Stimulated activated memory B cell treated with anti-CD40 and anti-IgM and Interleukin-4, amounts not matched to agents 10 μg/mL and 1 μg/mL and 100 μg/mL, for 72 hours (primary cell): ENCODE data around the gene SDF4.

ENCODE experiments used
- ATAC-seq: fragments of 150-1000 bp; cut with Tn5 transposase; 2 replicates; pipeline ENCODE4 v1.10.0; 2021
- H3K27ac Mint-ChIP-seq: one replicate; pipeline ENCODE4 v1.8.0; 2022; ENCODE audit warnings: mild to moderate bottlenecking, mixed read lengths
- H3K27me3 Mint-ChIP-seq: one replicate; pipeline ENCODE4 v1.8.0; 2022; ENCODE audit warnings: mixed read lengths
- H3K36me3 Mint-ChIP-seq: one replicate; pipeline ENCODE4 v1.8.0; 2022; ENCODE audit warnings: mixed read lengths
- H3K4me1 Mint-ChIP-seq: one replicate; pipeline ENCODE4 v1.8.0; 2022; ENCODE audit warnings: mixed read lengths
- H3K4me3 Mint-ChIP-seq: one replicate; pipeline ENCODE4 v1.8.0; 2022; ENCODE audit warnings: mild to moderate bottlenecking, moderate library complexity, mixed read lengths
- H3K9me3 Mint-ChIP-seq: one replicate; pipeline ENCODE4 v1.8.0; 2022; ENCODE audit warnings: mixed read lengths

The SDF4 gene

GRCh38 chr1:1239614-1240347, 8.0 kb upstream of the SDF4 start:
- Mint-ChIP-seq H3K4me1 (peaks cover 31% of the 10 kb centered on the region), H3K4me3 (no peak overlapping the region), H3K36me3 (peaks cover 2% of the 10 kb centered on the region), H3K9me3 (no peaks in the 10 kb centered on the region), H3K27ac (no peak overlapping the region), H3K27me3 (peaks cover 46% of the 10 kb centered on the region)
- ATAC-seq: no peak

DNA sequence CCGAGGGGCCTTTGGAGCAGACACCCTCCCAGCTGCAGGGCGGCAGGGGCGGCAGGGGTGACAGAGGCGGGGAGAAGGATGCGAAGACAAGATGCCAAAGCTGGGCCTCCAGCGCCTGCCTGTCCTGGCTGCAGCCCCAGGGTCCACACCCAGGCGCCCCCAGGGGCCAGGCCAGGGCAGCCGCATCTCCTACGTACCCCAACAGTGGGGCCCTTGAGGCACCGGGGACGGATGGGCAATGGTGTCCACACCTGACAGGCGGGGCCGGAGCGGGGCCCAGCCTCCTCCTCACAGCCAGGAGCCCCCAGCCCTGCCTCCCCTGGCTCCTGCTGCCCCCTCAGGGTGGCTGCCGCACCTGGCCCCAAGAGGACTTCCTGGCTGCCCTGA, 7.4 kb upstream of the SDF4 start:
- no peak for ATAC-seq
- H3K4me1 Mint-ChIP-seq: peaks cover 37% of the 10 kb centered on the region
- H3K27me3 Mint-ChIP-seq: peaks cover 46% of the 10 kb centered on the region
- H3K9me3 Mint-ChIP-seq: no peaks in the 10 kb centered on the region
- no peak overlapping the region for H3K27ac Mint-ChIP-seq
- H3K36me3 Mint-ChIP-seq: peaks cover 7% of the 10 kb centered on the region
- H3K4me3 Mint-ChIP-seq: no peak overlapping the region

- peaks cover 42% of the 10 kb centered on the region for H3K4me1 Mint-ChIP-seq
- ATAC-seq: no peak
Observed at GRCh38 chr1:1238702-1239178, 6.9 kb upstream of the SDF4 start.

GRCh38 chr1:1237874-1238701, 6.3 kb upstream of the SDF4 start:
- Mint-ChIP-seq H3K36me3 (peaks cover 16% of the 10 kb centered on the region), H3K4me1 (peaks cover 46% of the 10 kb centered on the region), H3K4me3 (peak overlapping the region; percentile 48), H3K27ac (no peak overlapping the region), H3K9me3 (no peaks in the 10 kb centered on the region), H3K27me3 (peaks cover 44% of the 10 kb centered on the region)
- peak; percentile 39 for ATAC-seq

More at GRCh38 chr1:1238702-1239178, 6.9 kb upstream of the SDF4 start:
- H3K27me3 Mint-ChIP-seq: peaks cover 46% of the 10 kb centered on the region
- H3K9me3 Mint-ChIP-seq: no peaks in the 10 kb centered on the region
- no peak overlapping the region for H3K27ac Mint-ChIP-seq
- peaks cover 12% of the 10 kb centered on the region for H3K36me3 Mint-ChIP-seq
- H3K4me3 Mint-ChIP-seq: no peak overlapping the region

- Mint-ChIP-seq H3K4me3 (peak overlapping the region; percentile 48), H3K27me3 (peaks cover 36% of the 10 kb centered on the region), H3K27ac (no peak overlapping the region), H3K36me3 (peaks cover 16% of the 10 kb centered on the region), H3K4me1 (peaks cover 50% of the 10 kb centered on the region), H3K9me3 (no peaks in the 10 kb centered on the region)
- ATAC-seq: no peak
Observed at GRCh38 chr1:1236945-1237873, 5.4 kb upstream of the SDF4 start.

DNA sequence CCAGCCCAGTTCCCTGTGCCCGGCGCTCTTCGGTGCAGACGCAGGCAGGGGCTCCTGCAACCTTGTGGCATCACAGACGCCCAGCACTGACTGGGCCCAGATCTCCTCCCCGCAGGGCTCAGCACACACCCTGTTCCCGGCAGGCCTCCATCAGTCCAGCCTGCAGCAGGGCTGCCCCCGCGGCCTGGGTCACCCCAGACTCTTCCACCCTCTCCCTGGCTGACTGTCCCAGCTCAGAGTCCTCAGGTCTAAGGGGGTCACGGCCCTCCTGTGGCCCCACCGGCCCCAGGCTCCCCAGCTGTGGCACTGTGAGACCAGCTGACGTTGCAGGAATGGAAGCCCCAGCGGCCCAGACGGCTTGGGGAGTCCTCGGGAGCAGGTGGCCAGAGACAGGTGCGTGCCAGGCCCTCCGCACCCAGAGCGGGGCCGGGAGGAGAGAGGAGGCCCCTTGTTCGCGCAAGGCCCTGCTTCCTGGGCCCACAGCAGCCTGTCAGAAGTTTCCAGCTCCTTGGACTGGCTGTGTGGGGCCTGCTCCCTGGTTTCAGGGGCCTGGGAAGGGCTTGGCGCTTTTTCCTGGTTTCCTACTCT, 4.5 kb upstream of the SDF4 start:
- no peak for ATAC-seq
- H3K27ac Mint-ChIP-seq: no peak overlapping the region

DNA sequence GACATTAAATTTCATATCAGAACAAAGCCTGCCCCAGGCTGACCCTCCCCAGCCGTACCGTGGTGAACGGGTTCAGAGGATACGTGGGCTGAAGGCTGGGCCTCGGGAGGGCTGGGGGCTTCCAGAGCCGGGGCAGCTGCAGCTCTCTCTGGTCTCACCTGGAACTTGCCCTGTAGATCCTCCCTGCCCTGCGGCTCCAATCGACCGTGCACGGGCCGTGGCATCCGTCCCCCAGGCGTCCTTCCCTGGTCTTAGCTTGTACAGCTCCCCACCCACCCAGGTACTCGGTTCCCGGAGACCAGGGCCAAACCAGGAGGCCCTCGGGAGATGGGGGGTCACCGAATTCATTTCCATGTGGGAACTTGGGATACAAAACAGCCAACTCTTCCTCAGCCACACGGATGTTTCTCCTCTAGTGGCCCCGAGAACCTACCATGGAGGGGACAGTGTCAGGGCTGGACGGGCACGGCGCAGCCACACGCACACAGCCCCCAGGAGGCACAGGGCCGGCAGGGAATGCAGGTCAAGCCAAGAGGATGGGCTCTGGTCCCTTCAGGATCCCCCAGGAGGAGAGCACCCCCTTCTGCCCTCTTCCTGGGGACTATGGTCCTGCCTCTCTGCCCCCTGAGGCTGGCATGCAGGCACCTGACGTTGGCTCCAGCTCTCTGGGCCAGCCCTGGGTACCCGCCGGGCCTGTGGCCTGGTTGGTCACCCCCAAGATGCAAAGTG, 3.4 kb upstream of the SDF4 start:
- peaks cover 16% of the 10 kb centered on the region for H3K36me3 Mint-ChIP-seq
- H3K27me3 Mint-ChIP-seq: peaks cover 15% of the 10 kb centered on the region
- no peak overlapping the region for H3K27ac Mint-ChIP-seq
- no peak for ATAC-seq
- H3K9me3 Mint-ChIP-seq: no peaks in the 10 kb centered on the region
- H3K4me3 Mint-ChIP-seq: no peak overlapping the region
- H3K4me1 Mint-ChIP-seq: peaks cover 55% of the 10 kb centered on the region

More for the DNA sequence above, 4.5 kb upstream of the SDF4 start:
- Mint-ChIP-seq H3K27me3 (peaks cover 26% of the 10 kb centered on the region), H3K4me3 (no peak overlapping the region), H3K4me1 (peaks cover 50% of the 10 kb centered on the region), H3K36me3 (peaks cover 16% of the 10 kb centered on the region), H3K9me3 (no peaks in the 10 kb centered on the region)

GRCh38 chr1:1234180-1234808, 2.5 kb upstream of the SDF4 start:
- H3K27ac Mint-ChIP-seq: no peak overlapping the region
- peaks cover 10% of the 10 kb centered on the region for H3K27me3 Mint-ChIP-seq
- H3K36me3 Mint-ChIP-seq: peaks cover 23% of the 10 kb centered on the region
- no peak for ATAC-seq
- no peaks in the 10 kb centered on the region for H3K9me3 Mint-ChIP-seq
- peak overlapping the region; percentile 71 for H3K4me3 Mint-ChIP-seq
- H3K4me1 Mint-ChIP-seq: peaks cover 64% of the 10 kb centered on the region

GRCh38 chr1:1233567-1233892, 1.7 kb upstream of the SDF4 start:
- peaks cover 61% of the 10 kb centered on the region for H3K4me1 Mint-ChIP-seq
- H3K27me3 Mint-ChIP-seq: peaks cover 6% of the 10 kb centered on the region
- H3K36me3 Mint-ChIP-seq: peaks cover 25% of the 10 kb centered on the region
- no peak for ATAC-seq
- peak overlapping the region; percentile 71 for H3K4me3 Mint-ChIP-seq
- H3K27ac Mint-ChIP-seq: peak overlapping the region; percentile 63
- H3K9me3 Mint-ChIP-seq: no peaks in the 10 kb centered on the region

DNA sequence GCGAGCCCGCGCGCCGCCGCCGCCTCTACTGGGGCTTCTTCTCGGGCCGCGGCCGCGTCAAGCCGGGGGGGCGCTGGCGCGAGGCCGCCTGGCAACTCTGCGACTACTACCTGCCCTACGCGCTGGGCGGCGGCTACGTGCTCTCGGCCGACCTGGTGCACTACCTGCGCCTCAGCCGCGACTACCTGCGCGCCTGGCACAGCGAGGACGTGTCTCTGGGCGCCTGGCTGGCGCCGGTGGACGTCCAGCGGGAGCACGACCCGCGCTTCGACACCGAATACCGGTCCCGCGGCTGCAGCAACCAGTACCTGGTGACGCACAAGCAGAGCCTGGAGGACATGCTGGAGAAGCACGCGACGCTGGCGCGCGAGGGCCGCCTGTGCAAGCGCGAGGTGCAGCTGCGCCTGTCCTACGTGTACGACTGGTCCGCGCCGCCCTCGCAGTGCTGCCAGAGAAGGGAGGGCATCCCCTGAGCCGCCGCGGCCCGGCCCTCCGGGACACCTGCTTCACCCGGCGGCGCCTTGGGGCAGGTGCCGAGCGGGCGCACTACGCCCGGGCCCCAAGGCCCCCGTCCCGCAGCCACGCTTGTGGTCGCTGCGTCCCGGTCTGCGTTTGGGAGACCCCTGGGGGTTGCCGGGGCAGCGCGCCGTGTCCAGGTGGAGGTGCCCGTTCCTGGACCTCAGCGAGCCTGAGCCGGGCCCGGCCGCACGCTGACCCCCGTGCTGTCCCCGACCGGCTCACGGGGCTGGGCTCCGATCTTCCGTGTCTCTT, 1.2 kb upstream of the SDF4 start:
- Mint-ChIP-seq H3K27me3 (peaks cover under 1% of the 10 kb centered on the region), H3K36me3 (peaks cover 25% of the 10 kb centered on the region), H3K4me3 (peak overlapping the region; percentile 71), H3K4me1 (peaks cover 55% of the 10 kb centered on the region), H3K9me3 (no peaks in the 10 kb centered on the region), H3K27ac (peak overlapping the region; percentile 63)
- peak; percentile 0 for ATAC-seq

DNA sequence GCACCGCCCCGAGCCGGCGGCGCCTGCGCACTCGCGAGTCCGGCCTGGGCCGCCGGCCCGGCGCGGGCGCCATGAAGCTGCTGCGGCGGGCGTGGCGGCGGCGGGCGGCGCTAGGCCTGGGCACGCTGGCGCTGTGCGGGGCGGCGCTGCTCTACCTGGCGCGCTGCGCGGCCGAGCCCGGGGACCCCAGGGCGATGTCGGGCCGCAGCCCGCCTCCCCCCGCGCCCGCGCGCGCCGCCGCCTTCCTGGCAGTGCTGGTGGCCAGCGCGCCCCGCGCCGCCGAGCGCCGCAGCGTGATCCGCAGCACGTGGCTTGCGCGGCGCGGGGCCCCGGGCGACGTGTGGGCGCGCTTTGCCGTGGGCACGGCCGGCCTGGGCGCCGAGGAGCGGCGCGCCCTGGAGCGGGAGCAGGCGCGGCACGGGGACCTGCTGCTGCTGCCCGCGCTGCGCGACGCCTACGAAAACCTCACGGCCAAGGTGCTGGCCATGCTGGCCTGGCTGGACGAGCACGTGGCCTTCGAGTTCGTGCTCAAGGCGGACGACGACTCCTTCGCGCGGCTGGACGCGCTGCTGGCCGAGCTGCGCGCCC, 501 bp upstream of the SDF4 start, which contains the start of gene B3GALT6:
Gene B3GALT6 (plus strand): TSS at position 30 of the 588 bp plus-strand sequence. CDS start 42 bp downstream, at position 72.
- no peak for ATAC-seq
- H3K4me3 Mint-ChIP-seq: peak within 1 kb of the TSS; percentile 91
- H3K9me3 Mint-ChIP-seq: no peaks in the 10 kb centered on the region
- H3K4me1 Mint-ChIP-seq: peaks cover 48% of the 10 kb centered on the region
- H3K27me3 Mint-ChIP-seq: no peaks in the 10 kb centered on the region
- H3K36me3 Mint-ChIP-seq: peaks cover 25% of the 10 kb centered on the region
- H3K27ac Mint-ChIP-seq: peak within 1 kb of the TSS; percentile 83

DNA sequence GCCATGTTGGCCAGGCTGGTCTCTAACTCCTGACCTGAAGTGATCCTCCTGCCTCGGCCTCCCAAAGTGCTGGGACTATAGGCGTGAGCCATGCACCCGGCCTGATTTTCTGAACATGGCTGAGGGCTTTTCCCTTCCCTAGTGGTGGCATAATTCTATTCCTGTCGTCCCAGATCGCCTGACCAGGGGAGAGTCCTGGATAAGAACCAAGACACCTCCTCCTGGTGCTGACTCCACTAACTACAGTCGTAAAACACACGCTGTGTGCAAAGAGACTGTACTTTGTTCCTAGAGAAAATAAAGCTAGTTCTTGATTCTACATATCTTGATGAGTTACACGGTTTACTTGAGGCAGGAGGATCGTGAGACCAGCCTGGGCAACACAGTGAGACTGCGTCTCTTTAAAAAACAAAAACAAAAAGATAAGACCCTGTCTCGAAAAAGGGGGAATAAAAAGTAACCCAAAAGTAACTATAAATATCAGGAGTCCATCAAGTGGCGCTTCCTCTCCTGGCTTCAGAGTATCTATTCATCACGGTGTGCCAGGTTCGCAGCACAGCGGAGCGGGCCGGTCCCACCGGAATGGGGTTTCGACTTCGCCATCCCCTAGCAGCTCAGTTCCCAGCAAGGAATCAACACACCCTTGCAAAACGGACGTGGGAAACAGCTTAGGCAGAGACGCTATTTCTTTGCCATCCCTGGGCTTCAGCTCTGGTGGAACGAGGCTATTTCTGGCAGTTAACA, 973 bp downstream of the SDF4 start:
- H3K4me3 Mint-ChIP-seq: peak overlapping the region; percentile 91
- peaks cover 47% of the 10 kb centered on the region for H3K4me1 Mint-ChIP-seq
- H3K27ac Mint-ChIP-seq: peak overlapping the region; percentile 83

More for the DNA sequence above, 973 bp downstream of the SDF4 start:
- peaks cover 30% of the 10 kb centered on the region for H3K36me3 Mint-ChIP-seq
- no peak for ATAC-seq
- H3K27me3 Mint-ChIP-seq: no peaks in the 10 kb centered on the region
- H3K9me3 Mint-ChIP-seq: no peaks in the 10 kb centered on the region
